B cell (primary cell): Measurements from ENCODE around the gene FLAD1. TPM values are rescaled to one million over a fixed set of nuclear protein-coding genes. Genes with fewer than 3 reads are reported as not detected.

Experiments
- ATAC-seq: fragments of 200-7000 bp; cut with Tn5 transposase; one replicate; pipeline ENCODE4 v1.10.0; 2021; ENCODE audit warnings: low read depth, mild to moderate bottlenecking, moderate number of reproducible peaks, moderate library complexity
- CTCF ChIA-PET: fragments of 350-600 bp; sonication (Branson Sonifier 250); formaldehyde crosslinking; loops from one replicate; lab custom pipeline; 2021; ENCODE audit warnings: antibody characterized with exemption, inconsistent platforms; lab: Charles Lee
- POLR2A ChIA-PET: fragments of 350-600 bp; sonication (Branson Sonifier 250); formaldehyde crosslinking; loops from one replicate; lab custom pipeline; 2021; ENCODE audit warnings: antibody characterized with exemption; lab: Charles Lee
- DNase-seq: peaks from one replicate; pipeline ENCODE4 v3.0.0; 2013
- H2AFZ ChIP-seq: 2 replicates; pipeline ENCODE4 v1.6.1; 2012; ENCODE audit warnings: mild to moderate bottlenecking, low read depth, low read length; ENCODE audit not compliant: insufficient read depth, poor library complexity, severe bottlenecking
- H3K27ac ChIP-seq, 2 donors: 1 replicate in 1 of 2; 2 replicates in 1 of 2; pipeline ENCODE4 v1.5.1; 2012 to 2013; ENCODE audit warnings: low read length in 2 of 2, mild to moderate bottlenecking in 2 of 2, moderate library complexity in 1 of 2
- H3K27me3 ChIP-seq, 4 experiments: fragments of 200-600 bp in 1 of 4; sonication (generic) in 1 of 4; replicated peaks in 1 of 4; 1 replicate in 2 of 4; 2 replicates in 2 of 4; pipeline versions ENCODE4 v1.6.1 to v1.7.0; 2013 to 2016; ENCODE audit warnings: low read length in 3 of 4, mild to moderate bottlenecking in 2 of 4, mixed read lengths in 1 of 4, moderate library complexity in 1 of 4; ENCODE audit not compliant: insufficient read depth in 4 of 4, control insufficient read depth in 3 of 4; ENCODE audit errors: control extremely low read depth in 1 of 4
- H3K36me3 ChIP-seq, 2 experiments: replicated peaks in 1 of 2; 1 replicate in 1 of 2; 2 replicates in 1 of 2; pipeline versions ENCODE4 v1.6.1 to v1.7.1; 2013; ENCODE audit warnings: low read length in 1 of 2; ENCODE audit not compliant: insufficient read depth in 2 of 2, control insufficient read depth in 1 of 2; ENCODE audit errors: control extremely low read depth in 1 of 2, extremely low read depth in 1 of 2
- H3K4me1 ChIP-seq, 2 donors: fragments of 200-600 bp in 1 of 2; sonication (generic) in 1 of 2; 1 replicate in 1 of 2; 2 replicates in 1 of 2; pipeline versions ENCODE4 v1.5.1 to v1.6.1; 2013 to 2017; ENCODE audit warnings: low read length in 2 of 2; ENCODE audit not compliant: control insufficient read depth in 2 of 2, insufficient read depth in 2 of 2
- H3K4me2 ChIP-seq: replicated peaks from 2 replicates; pipeline ENCODE3; 2012; ENCODE audit warnings: mild to moderate bottlenecking, low read depth, low read length; ENCODE audit not compliant: poor library complexity, severe bottlenecking
- H3K4me3 ChIP-seq, 5 experiments: fragments of 200-600 bp in 1 of 5; sonication (generic) in 1 of 5; 1 replicate in 3 of 5; 2 replicates in 2 of 5; pipeline versions ENCODE4 v1.5.1 to v1.7.0; 2011 to 2016; ENCODE audit warnings: low read length in 4 of 5, mild to moderate bottlenecking in 4 of 5, low read depth in 2 of 5, control low read depth in 1 of 5, moderate library complexity in 1 of 5; ENCODE audit not compliant: insufficient read depth in 1 of 5; ENCODE audit errors: control extremely low read depth in 1 of 5, extremely low read depth in 1 of 5
- H3K79me2 ChIP-seq: fragments of 200-600 bp; sonication (generic); one replicate; pipeline ENCODE4 v1.6.0; 2016; ENCODE audit warnings: low read length; ENCODE audit not compliant: control insufficient read depth, insufficient read depth
- H3K9ac ChIP-seq: fragments of 200-600 bp; sonication (generic); 2 replicates; pipeline ENCODE4 v1.6.1; 2017; ENCODE audit warnings: mild to moderate bottlenecking, low read length, moderate library complexity
- H3K9me3 ChIP-seq, 3 donors: one replicate each; pipeline versions ENCODE4 v1.6.1 to v1.7.1; 2013; ENCODE audit warnings: low read length in 2 of 3; ENCODE audit not compliant: control insufficient read depth in 2 of 3, insufficient read depth in 1 of 3; ENCODE audit errors: control extremely low read depth in 1 of 3
- H4K20me1 ChIP-seq: 2 replicates; pipeline ENCODE4 v1.6.0; 2012; ENCODE audit warnings: mild to moderate bottlenecking, low read length; ENCODE audit not compliant: insufficient read depth, control insufficient read depth, poor library complexity, severe bottlenecking
- H3K27ac Mint-ChIP-seq: one replicate; pipeline ENCODE4 v1.8.0; 2021; ENCODE audit warnings: mixed read lengths
- H3K27me3 Mint-ChIP-seq: one replicate; pipeline ENCODE4 v1.8.0; 2021; ENCODE audit warnings: mixed read lengths
- H3K4me1 Mint-ChIP-seq: one replicate; pipeline ENCODE4 v1.8.0; 2021; ENCODE audit warnings: mixed read lengths
- H3K4me3 Mint-ChIP-seq: one replicate; pipeline ENCODE4 v1.8.0; 2021; ENCODE audit warnings: mixed read lengths
- H3K9me3 Mint-ChIP-seq: one replicate; pipeline ENCODE4 v1.8.0; 2022; ENCODE audit warnings: mixed read lengths; ENCODE audit not compliant: insufficient read depth
- EZH2 ChIP-seq: IDR thresholded peaks from 2 replicates; pipeline ENCODE4 v1.6.1; 2012; ENCODE audit warnings: borderline replicate concordance, low read depth, mild to moderate bottlenecking, moderate library complexity, low read length; ENCODE audit not compliant: insufficient read depth, poor library complexity, severe bottlenecking
- WGBS: methylation state at CpG from one replicate; pipeline ENCODE4 v1.1.5; 2013; ENCODE audit warnings: missing lambda C conversion rate; ENCODE audit not compliant: insufficient coverage; 5-methylcytosine and 5-hydroxymethylcytosine counted together
- intact Hi-C: fragments of 100-400 bp; cut with micrococcal nuclease; formaldehyde crosslinking; loops from one replicate; pipeline ENCODE4 v1.10.0; 2022
- polyA plus RNA-seq: library from polyadenylated mRNA; depleted of rRNA; stranded (reverse); fragments of >200 nt; gene quantifications from 2 replicates; pipeline ENCODE4 v1.2.3, GENCODE V29; 2012
- total RNA-seq, 2 donors: library from RNA; stranded (reverse); fragments of 120-200 nt in 1 of 2; gene quantifications; 1 replicate in 1 of 2; 2 replicates in 1 of 2; pipeline versions ENCODE4 v1.2.3 to v1.2.4, GENCODE V29; 2013 to 2022
- TF ChIP-seq, protein P1 (sequence below): fragments of 200-600 bp; IDR thresholded peaks from one replicate; pipeline ENCODE4 v1.8.0; 2022; ENCODE audit warnings: antibody characterized with exemption, mild to moderate bottlenecking

FLAD1 gene
- total and polyA plus RNA-seq, 2 donors (not counting 1 experiment from before 2014, with no cell fraction given): 51.4 to 83.0 TPM

DNA sequence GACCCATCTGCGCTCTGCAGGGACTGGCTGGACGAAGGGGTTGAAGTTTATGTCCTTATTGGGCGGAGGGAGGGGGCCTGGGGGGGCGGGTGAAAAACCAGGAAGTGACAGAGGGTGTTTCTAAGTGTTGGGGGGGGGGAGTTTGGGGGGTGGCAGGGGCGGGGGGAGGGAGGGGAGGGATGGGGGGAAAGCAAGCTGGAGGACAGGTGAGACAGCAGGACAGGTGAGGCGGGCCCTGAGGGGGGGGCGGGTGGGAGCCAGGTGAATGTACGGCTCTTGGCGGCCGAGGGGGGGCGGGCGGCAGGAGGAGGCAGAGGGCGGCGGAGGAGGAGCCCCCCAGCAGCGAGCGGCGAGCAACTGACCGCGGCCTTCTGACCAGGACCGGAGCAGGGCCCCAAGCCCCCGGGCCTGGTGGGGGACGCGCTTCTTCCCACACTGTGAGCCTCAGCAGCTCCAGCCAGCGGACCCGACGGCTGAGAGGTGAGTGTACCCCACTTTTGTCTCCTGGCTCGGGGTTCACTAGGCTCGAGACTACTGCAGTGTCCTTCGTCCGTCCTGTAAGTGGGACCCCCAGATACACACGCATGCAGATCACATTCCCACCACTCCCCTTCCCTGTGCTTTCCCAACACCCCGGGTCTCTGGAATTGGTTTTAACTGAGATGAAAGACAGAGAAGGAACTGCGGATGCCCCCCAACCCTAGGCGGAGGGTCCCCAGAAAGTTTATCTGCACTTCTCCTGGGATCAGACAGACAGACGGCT lies 19.5 kb downstream of the FLAD1 start, which contains the start of gene ZBTB7B:
TSS of gene ZBTB7B (plus strand) at position 339 of the 763 bp plus-strand sequence. CDS start 11,859 bp downstream, outside the sequence.
- Histone ChIP-seq H3K4me1 (peaks cover 49 to 57% of the 10 kb centered on the region in 2 donors), H3K27me3 (no peaks in the 10 kb centered on the region), H3K9ac (peak within 1 kb of the TSS; percentile 94), H3K9me3 (no peaks in the 10 kb centered on the region), H2AFZ (peak within 1 kb of the TSS; percentile 90), H3K4me2 (peak within 1 kb of the TSS; percentile 97), H3K27ac (peak within 1 kb of the TSS; percentile 80 to 81), H4K20me1 (peaks cover 17% of the 10 kb centered on the region), H3K4me3 (peak within 1 kb of the TSS; percentile 86 to 98 (median 93)), H3K36me3 (no peaks in the 10 kb centered on the region), H3K79me2 (peaks cover 50% of the 10 kb centered on the region)
- intact Hi-C loops: loop anchor here (1.0 to 5.0 kb wide), 6 partner anchors 15 to 675 kb away; partner anchors contain the start of genes ADAR, ATP8B2, FLAD1 and UBE2Q1
- ATAC-seq (peak; percentile 5), DNase-seq (peak; percentile 57)
- Mint-ChIP-seq H3K9me3 (no peaks in the 10 kb centered on the region), H3K27ac (peak within 1 kb of the TSS; percentile 96), H3K4me1 (peaks cover 58% of the 10 kb centered on the region), H3K27me3 (no peaks in the 10 kb centered on the region), H3K4me3 (peak within 1 kb of the TSS; percentile 90)
- POLR2A ChIA-PET: interaction anchor here (0.7 to 7.4 kb wide), 7 partner anchors 12 to 1012 kb away, joined by 3 to 74 read pairs (median 4); partner anchors contain the start of genes CKS1B, PMVK and RPS27
- TF ChIP-seq EZH2: no peak
- TF ChIP-seq, protein P1, sequence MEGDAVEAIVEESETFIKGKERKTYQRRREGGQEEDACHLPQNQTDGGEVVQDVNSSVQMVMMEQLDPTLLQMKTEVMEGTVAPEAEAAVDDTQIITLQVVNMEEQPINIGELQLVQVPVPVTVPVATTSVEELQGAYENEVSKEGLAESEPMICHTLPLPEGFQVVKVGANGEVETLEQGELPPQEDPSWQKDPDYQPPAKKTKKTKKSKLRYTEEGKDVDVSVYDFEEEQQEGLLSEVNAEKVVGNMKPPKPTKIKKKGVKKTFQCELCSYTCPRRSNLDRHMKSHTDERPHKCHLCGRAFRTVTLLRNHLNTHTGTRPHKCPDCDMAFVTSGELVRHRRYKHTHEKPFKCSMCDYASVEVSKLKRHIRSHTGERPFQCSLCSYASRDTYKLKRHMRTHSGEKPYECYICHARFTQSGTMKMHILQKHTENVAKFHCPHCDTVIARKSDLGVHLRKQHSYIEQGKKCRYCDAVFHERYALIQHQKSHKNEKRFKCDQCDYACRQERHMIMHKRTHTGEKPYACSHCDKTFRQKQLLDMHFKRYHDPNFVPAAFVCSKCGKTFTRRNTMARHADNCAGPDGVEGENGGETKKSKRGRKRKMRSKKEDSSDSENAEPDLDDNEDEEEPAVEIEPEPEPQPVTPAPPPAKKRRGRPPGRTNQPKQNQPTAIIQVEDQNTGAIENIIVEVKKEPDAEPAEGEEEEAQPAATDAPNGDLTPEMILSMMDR: no peak
- WGBS: under 1% methylated on average over 27 of the region's 35 CpGs
- CTCF ChIA-PET: interaction anchor here (1.3 to 18.4 kb wide), 2 partner anchors 11 to 18 kb away, joined by 3 to 295 read pairs; no protein-coding TSS in a partner anchor
